Transverse colon (tissue), 4 donors: ENCODE data around the gene SYTL5.

Experiments used
- POLR2AphosphoS5 ChIP-seq, 3 donors: sonication (generic); formaldehyde crosslinking; IDR thresholded peaks; one replicate each; pipeline ENCODE4 v1.6.1; 2016; ENCODE audit warnings: antibody characterized with exemption in 3 of 3
- TF ChIP-seq, protein P1 (sequence below), 5 experiments: fragments of 200-600 bp in 3 of 5; fragments of 450-650 bp in 2 of 5; sonication (generic) in 3 of 5; IDR thresholded peaks; 1 replicate in 2 of 5; 2 replicates in 3 of 5; pipeline ENCODE4 v1.5.1; 2016 to 2017; ENCODE audit warnings: antibody characterized with exemption in 5 of 5, inconsistent platforms in 3 of 5, mild to moderate bottlenecking in 2 of 5, moderate library complexity in 1 of 5

DNA sequence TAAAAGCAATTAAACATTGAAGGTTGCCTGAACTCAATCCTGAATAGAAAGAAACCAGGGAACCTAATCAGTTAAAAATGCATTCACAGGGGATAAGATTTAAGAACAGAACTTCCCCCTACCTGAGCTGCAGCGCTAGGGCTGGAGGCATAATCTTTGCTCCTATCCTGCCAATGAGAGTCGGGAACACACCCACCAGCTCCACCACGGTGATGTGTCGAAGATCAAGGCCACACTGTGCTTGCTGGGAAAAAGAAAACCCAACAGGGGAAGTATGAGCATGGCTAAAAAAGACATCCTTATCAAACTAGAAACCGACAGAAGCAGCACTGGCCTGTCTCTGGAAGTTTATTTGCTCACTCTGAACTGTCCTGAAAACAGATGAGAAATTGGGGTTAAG lies 148.0 kb downstream of the SYTL5 start:
- TF ChIP-seq, protein P1, sequence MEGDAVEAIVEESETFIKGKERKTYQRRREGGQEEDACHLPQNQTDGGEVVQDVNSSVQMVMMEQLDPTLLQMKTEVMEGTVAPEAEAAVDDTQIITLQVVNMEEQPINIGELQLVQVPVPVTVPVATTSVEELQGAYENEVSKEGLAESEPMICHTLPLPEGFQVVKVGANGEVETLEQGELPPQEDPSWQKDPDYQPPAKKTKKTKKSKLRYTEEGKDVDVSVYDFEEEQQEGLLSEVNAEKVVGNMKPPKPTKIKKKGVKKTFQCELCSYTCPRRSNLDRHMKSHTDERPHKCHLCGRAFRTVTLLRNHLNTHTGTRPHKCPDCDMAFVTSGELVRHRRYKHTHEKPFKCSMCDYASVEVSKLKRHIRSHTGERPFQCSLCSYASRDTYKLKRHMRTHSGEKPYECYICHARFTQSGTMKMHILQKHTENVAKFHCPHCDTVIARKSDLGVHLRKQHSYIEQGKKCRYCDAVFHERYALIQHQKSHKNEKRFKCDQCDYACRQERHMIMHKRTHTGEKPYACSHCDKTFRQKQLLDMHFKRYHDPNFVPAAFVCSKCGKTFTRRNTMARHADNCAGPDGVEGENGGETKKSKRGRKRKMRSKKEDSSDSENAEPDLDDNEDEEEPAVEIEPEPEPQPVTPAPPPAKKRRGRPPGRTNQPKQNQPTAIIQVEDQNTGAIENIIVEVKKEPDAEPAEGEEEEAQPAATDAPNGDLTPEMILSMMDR (IDR thresholded peaks at IDR 0.05) = no peak
- no peak for TF ChIP-seq POLR2AphosphoS5 (IDR thresholded peaks at IDR 0.05)
